ENCODE measurements around the gene NUP205.
"Not testable (repeated sequence)": the region's sequence is repeated elsewhere in the genome, so short reads cannot be mapped to it uniquely, and the experiment has no call there.

NUP205 gene

GRCh38 chr7:135634191-135634878 is 76.6 kb downstream of the NUP205 start:
- DNase-seq = no peak

GRCh38 chr7:135639690-135640089 is 82.0 kb downstream of the NUP205 start:
- not testable (repeated sequence) for DNase-seq

GRCh38 chr7:135644154-135644553 is 86.4 kb downstream of the NUP205 start:
- DNase-seq = no peak

- DNase-seq = no peak
Measured at GRCh38 chr7:135644729-135645128, 87.0 kb downstream of the NUP205 start.

- DNase-seq = no peak
Measured at GRCh38 chr7:135645296-135645904, 87.7 kb downstream of the NUP205 start.

- DNase-seq = no peak
Measured at GRCh38 chr7:135647755-135648154, 90.0 kb downstream of the NUP205 start.

GRCh38 chr7:135648235-135648634 is 90.5 kb downstream of the NUP205 start:
- no peak for DNase-seq

- DNase-seq = peak in 1 of 14 donors; percentile 9
Measured at GRCh38 chr7:135650831-135651573, 93.3 kb downstream of the NUP205 start.

GRCh38 chr7:135653340-135654080 is 95.8 kb downstream of the NUP205 start:
- no peak for DNase-seq

- no peak for DNase-seq
Measured at GRCh38 chr7:135658564-135658963, 100.8 kb downstream of the NUP205 start.

GRCh38 chr7:135659159-135659846 is 101.6 kb downstream of the NUP205 start:
- no peak for DNase-seq

- DNase-seq = no peak
Measured at GRCh38 chr7:135661311-135662122, 103.8 kb downstream of the NUP205 start.

- no peak for DNase-seq
Measured at GRCh38 chr7:135662123-135662372, 104.3 kb downstream of the NUP205 start.

- DNase-seq = peak in 13 of 14 donors; percentile 76 to 97 (median 90)
Measured at GRCh38 chr7:135662373-135663114, 104.8 kb downstream of the NUP205 start, which contains the start of gene STMP1. STMP1 (plus strand) TSS chr7:135662514.

- DNase-seq = no peak
Measured at GRCh38 chr7:135664046-135664589, 106.4 kb downstream of the NUP205 start.

GRCh38 chr7:135665042-135665441 is 107.3 kb downstream of the NUP205 start:
- no peak for DNase-seq

- no peak for DNase-seq
Measured at GRCh38 chr7:135666156-135666555, 108.4 kb downstream of the NUP205 start.

- no peak for DNase-seq
Measured at GRCh38 chr7:135666846-135667245, 109.1 kb downstream of the NUP205 start.

- not testable (repeated sequence) for DNase-seq
Measured at GRCh38 chr7:135667626-135668025, 109.9 kb downstream of the NUP205 start.

- not testable (repeated sequence) for DNase-seq
Measured at GRCh38 chr7:135668852-135669395, 111.2 kb downstream of the NUP205 start.
